HL-60/S4 treated with retinoic acid at 250 ng/mL for 4 days and 3 days (cell line): ENCODE measurements around the gene MYO9B.

Experiments used
- in situ Hi-C: fragments of 300-500 bp; cut with MboI; formaldehyde crosslinking; loops from 2 replicates; pipeline ENCODE4 v1.7.0; 2022; ENCODE audit warnings: low sequenced_read_pairs

The MYO9B gene

GRCh38 chr19:17075035-17075863, at the start of gene MYO9B, which contains the start of gene HAUS8:
TSS of gene MYO9B (plus strand) at chr19:17075777. CDS start at chr19:17101718, 25,941 bp downstream.
TSS of gene HAUS8 (minus strand) at chr19:17075452. CDS start at chr19:17075422, 30 bp downstream.
- in situ Hi-C loops = loop anchor here (10.0 kb wide), 1 partner anchor 210 kb away; the partner anchor contains the start of gene ANKLE1

GRCh38 chr19:17025991-17026658, 49.5 kb upstream of the MYO9B start:
- in situ Hi-C loops = no loop called here

- in situ Hi-C loops = no loop called here
Measured at GRCh38 chr19:17026706-17027534, 48.7 kb upstream of the MYO9B start, which contains the start of gene CPAMD8. TSS of gene CPAMD8 (minus strand) at chr19:17026810. CDS start at chr19:17026642, 168 bp downstream.

GRCh38 chr19:17027535-17027975, 48.0 kb upstream of the MYO9B start:
- in situ Hi-C loops = no loop called here

GRCh38 chr19:17031741-17032140, 43.8 kb upstream of the MYO9B start:
- in situ Hi-C loops = no loop called here

- in situ Hi-C loops = no loop called here
Measured at GRCh38 chr19:17035842-17036424, 39.6 kb upstream of the MYO9B start.

- in situ Hi-C loops = no loop called here
Measured at GRCh38 chr19:17036640-17037039, 38.9 kb upstream of the MYO9B start.

- in situ Hi-C loops = no loop called here
Measured at GRCh38 chr19:17037184-17037583, 38.4 kb upstream of the MYO9B start.

GRCh38 chr19:17037966-17038500, 37.5 kb upstream of the MYO9B start:
- in situ Hi-C loops = no loop called here

- in situ Hi-C loops = no loop called here
Measured at GRCh38 chr19:17041976-17042375, 33.6 kb upstream of the MYO9B start.

GRCh38 chr19:17043744-17044143, 31.8 kb upstream of the MYO9B start:
- in situ Hi-C loops = no loop called here

- in situ Hi-C loops = no loop called here
Measured at GRCh38 chr19:17045907-17046502, 29.6 kb upstream of the MYO9B start.

GRCh38 chr19:17048885-17049453, 26.6 kb upstream of the MYO9B start:
- in situ Hi-C loops = no loop called here

GRCh38 chr19:17049711-17050280, 25.8 kb upstream of the MYO9B start:
- in situ Hi-C loops = no loop called here

- in situ Hi-C loops = no loop called here
Measured at GRCh38 chr19:17052439-17052838, 23.1 kb upstream of the MYO9B start.

- in situ Hi-C loops = no loop called here
Measured at GRCh38 chr19:17054746-17055145, 20.8 kb upstream of the MYO9B start.

GRCh38 chr19:17055636-17056035, 19.9 kb upstream of the MYO9B start:
- in situ Hi-C loops = no loop called here

GRCh38 chr19:17058236-17058635, 17.3 kb upstream of the MYO9B start:
- in situ Hi-C loops = no loop called here

- in situ Hi-C loops = no loop called here
Measured at GRCh38 chr19:17060802-17061201, 14.8 kb upstream of the MYO9B start.
